ENCODE data around the gene IFITM2. TPM values are rescaled to one million over a fixed set of nuclear protein-coding genes. Genes with fewer than 3 reads are reported as not detected.

IFITM2 gene
- total and polyA plus RNA-seq, 5 donors, result 180 to 393 (median 266) TPM

DNA sequence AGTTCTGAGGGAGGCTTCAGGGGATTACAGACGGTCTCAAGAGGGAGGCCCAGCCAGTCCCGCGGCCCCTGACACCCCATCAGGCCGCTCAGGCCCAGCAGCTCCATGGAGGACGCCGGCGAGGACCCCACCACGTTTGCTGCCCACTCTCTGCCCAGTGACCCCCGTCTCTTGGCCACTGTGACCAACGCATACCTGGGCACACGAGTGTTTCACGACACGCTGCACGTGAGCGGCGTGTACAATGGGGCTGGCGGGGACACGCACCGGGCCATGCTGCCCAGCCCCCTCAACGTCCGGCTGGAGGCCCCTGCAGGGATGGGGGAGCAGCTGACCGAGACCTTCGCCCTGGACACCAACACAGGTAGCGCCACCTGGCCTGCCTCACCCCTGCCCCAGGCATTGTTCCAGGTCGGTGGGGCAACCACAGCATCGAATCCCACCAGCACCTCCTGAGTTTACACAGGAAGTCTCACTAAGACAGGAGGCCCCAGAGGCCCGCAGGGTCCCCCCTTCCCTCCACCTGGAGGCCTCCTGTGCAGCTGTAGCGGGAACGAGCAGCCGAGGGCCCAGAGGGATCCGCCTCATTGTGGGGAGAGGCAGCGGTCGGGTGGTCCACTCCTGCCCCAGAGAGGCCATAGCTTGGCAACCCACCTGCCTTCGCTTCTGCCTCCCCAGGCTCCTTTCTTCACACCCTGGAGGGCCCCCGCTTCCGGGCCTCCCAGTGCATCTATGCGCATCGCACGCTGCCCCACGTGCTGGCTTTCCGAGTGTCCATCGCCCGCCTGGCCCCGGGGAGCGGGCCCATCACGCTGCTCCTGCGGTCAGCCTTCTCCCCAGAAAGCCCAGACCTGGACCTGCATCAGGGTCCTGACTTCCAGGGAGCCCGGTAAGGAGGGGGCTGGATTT lies 17.6 kb upstream of the IFITM2 start:
- no peaks in the 10 kb centered on the region for H3K4me1 ChIP-seq (ENCODE audit: control insufficient read depth, insufficient read depth, low read length)
- ATAC-seq (no peak), DNase-seq (peak in 2 of 3 donors; percentile 58 to 65)
- H3K9me3 ChIP-seq (ENCODE audit: control insufficient read depth, low read length), result no peaks in the 10 kb centered on the region
- peak overlapping the region; percentile 73 for H3K4me3 ChIP-seq (ENCODE audit: low read length)
- 88% methylated on average over 48 of the region's 48 CpGs for WGBS
- H3K27me3 ChIP-seq (ENCODE audit: control insufficient read depth, insufficient read depth), result no peaks in the 10 kb centered on the region
- intact Hi-C loops (cut with DNase I), result no loop called here
- H3K27ac ChIP-seq (ENCODE audit: low read length), result no peak overlapping the region

DNA sequence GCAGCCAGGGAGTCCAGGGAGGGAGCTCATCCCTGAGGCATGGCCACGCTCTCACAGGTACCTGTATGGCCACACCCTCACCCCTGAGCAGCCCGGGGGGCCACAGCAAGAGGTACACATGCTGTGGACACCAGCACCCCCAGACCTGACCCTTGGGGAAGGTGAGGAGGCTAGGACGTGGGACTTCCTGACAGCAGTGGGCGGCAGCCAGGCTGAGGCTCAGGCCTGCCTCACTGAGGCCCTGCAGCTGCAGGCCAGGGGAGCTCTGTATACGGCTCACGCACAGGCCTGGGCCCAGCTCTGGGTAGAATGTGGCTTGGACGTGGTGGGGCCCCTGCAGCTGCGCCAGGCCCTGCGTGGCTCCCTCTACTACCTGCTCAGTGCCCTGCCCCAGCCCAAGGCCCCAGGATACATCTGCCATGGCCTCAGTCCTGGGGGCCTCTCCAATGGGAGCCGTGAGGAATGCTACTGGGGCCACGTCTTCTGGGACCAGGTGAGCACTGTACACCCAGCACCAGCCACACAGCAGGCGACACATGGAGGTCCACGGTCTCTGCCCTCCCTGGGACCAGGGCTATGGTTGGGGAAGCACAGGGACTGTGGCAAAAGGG lies 16.9 kb upstream of the IFITM2 start:
- no peak overlapping the region for H3K27ac ChIP-seq (ENCODE audit: low read length)
- H3K4me3 ChIP-seq (ENCODE audit: low read length), result no peak overlapping the region
- intact Hi-C loops (cut with DNase I), result no loop called here
- H3K4me1 ChIP-seq (ENCODE audit: control insufficient read depth, insufficient read depth, low read length), result no peaks in the 10 kb centered on the region
- DNase-seq, result peak; percentile 15 to 57 (median 42)
- ATAC-seq, result no peak
- WGBS, result 94% methylated on average over 13 of the region's 13 CpGs
- no peaks in the 10 kb centered on the region for H3K27me3 ChIP-seq (ENCODE audit: control insufficient read depth, insufficient read depth)
- H3K9me3 ChIP-seq (ENCODE audit: control insufficient read depth, low read length), result no peaks in the 10 kb centered on the region

GRCh38 chr11:291281-292210 lies 16.1 kb upstream of the IFITM2 start:
- ATAC-seq, result no peak
- 88% methylated on average over 44 of the region's 44 CpGs for WGBS
- H3K4me3 ChIP-seq (ENCODE audit: low read length), result no peak overlapping the region
- no peaks in the 10 kb centered on the region for H3K4me1 ChIP-seq (ENCODE audit: control insufficient read depth, insufficient read depth, low read length)
- no peaks in the 10 kb centered on the region for H3K27me3 ChIP-seq (ENCODE audit: control insufficient read depth, insufficient read depth)
- intact Hi-C loops (cut with DNase I), result no loop called here
- H3K27ac ChIP-seq (ENCODE audit: low read length), result no peak overlapping the region
- DNase-seq, result peak; percentile 14 to 57 (median 53)
- H3K9me3 ChIP-seq (ENCODE audit: control insufficient read depth, low read length), result no peaks in the 10 kb centered on the region

DNA sequence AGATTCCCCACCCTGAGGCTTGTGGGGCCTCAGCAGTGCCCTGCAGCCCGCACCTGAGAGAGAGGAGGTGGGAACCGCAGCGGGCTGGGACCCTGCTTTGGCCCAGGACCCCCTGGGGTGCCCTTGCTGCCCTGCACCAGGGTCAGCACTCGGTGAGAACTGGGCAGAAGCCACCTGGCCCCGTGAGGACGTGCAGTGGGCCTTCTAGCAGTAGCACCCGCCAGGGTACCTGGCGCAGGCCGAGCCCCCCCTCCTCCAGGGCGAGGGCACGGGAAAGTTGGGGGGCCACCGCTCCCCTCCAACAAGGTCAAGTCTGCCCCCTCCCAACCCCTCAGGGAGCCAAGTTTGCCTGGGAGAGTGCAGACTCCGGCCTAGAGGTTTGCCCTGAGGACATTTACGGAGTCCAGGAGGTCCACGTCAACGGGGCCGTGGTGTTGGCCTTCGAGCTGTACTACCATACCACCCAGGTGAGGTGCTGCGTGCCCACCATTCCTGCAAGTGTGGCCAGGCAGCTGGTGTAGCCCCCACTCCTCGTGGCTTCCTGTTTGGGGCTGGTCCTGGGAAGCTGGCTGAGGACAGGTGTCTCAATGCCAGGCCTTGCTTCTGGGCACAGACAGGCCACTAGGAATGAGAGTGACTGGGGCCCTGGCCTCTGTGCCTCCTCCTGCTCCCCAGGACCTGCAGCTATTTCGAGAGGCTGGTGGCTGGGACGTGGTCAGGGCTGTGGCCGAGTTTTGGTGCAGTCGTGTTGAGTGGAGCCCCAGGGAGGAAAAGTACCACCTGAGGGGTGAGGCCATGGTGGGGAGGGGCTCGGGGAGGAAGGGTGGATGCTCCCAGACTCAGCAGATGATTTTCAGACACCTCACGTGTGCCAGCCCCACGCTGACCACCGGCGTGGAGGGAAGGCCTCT lies 15.2 kb upstream of the IFITM2 start:
- Histone ChIP-seq H3K27me3 (ENCODE audit: control insufficient read depth, insufficient read depth) (no peaks in the 10 kb centered on the region), H3K4me1 (ENCODE audit: control insufficient read depth, insufficient read depth, low read length) (no peaks in the 10 kb centered on the region), H3K4me3 (ENCODE audit: low read length) (no peak overlapping the region), H3K9me3 (ENCODE audit: control insufficient read depth, low read length) (no peaks in the 10 kb centered on the region), H3K27ac (ENCODE audit: low read length) (no peak overlapping the region)
- DNase-seq (peak; percentile 13 to 57 (median 53)), ATAC-seq (no peak)
- intact Hi-C loops (cut with DNase I), result no loop called here
- WGBS, result 92% methylated on average over 29 of the region's 29 CpGs

DNA sequence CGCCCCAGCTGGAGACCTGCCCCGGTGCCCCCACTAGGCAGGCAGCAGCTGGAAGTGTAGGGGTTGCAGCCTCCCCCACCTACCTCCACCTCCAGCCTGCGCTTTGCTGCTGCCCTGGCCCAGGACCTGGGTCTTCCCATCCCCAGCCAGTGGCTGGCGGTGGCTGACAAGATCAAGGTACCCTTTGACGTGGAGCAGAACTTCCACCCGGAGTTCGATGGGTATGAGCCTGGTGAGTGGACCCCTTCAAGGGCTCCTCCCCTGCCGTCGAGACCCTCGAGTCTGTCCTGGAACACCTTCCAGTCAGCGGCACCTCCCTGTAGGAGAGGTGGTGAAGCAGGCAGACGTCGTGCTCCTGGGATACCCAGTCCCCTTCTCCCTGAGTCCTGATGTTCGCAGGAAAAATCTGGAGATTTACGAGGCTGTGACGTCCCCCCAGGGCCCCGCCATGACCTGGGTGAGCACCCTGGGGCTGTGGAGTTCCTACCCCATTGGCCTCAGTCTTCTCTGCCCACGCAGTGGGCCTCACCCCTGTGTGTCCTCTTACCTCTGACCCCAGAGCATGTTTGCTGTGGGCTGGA lies 14.3 kb upstream of the IFITM2 start:
- WGBS, result 80% methylated on average over 18 of the region's 18 CpGs
- ATAC-seq (no peak), DNase-seq (peak in 2 of 3 donors; percentile 41 to 47)
- H3K27ac ChIP-seq (ENCODE audit: low read length), result no peak overlapping the region
- H3K4me3 ChIP-seq (ENCODE audit: low read length), result no peak overlapping the region
- H3K4me1 ChIP-seq (ENCODE audit: control insufficient read depth, insufficient read depth, low read length), result no peaks in the 10 kb centered on the region
- no peaks in the 10 kb centered on the region for H3K27me3 ChIP-seq (ENCODE audit: control insufficient read depth, insufficient read depth)
- no peaks in the 10 kb centered on the region for H3K9me3 ChIP-seq (ENCODE audit: control insufficient read depth, low read length)
- intact Hi-C loops (cut with DNase I), result no loop called here

- no peak for ATAC-seq
- 89% methylated on average over 27 of the region's 27 CpGs for WGBS
Measured at GRCh38 chr11:293852-294661, 13.6 kb upstream of the IFITM2 start.

DNA sequence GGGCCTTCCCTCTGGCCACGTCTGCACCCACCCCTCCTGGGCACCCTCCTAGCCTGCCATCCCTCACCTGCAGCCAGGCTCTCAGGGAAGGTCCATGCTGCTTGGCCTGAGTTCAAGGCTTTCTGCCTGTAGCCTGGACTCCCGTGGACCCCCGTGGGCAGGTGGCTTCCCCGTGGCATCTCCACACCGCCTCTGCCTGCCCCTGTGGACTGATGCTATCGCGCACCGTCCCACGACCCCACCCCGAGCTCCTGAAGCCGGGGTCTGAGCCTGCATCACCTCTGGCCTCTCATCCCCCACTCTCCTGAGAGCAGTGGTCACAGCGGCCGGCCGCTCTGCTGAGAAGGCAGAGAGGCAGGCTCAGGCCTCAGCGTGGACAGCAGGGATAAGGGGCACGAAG lies 12.8 kb upstream of the IFITM2 start:
- H3K27me3 ChIP-seq (ENCODE audit: control insufficient read depth, insufficient read depth), result no peaks in the 10 kb centered on the region
- 87% methylated on average over 16 of the region's 16 CpGs for whole genome bisulfite sequencing
- no peaks in the 10 kb centered on the region for H3K9me3 ChIP-seq (ENCODE audit: control insufficient read depth, low read length)
- ATAC-seq (no peak), DNase-seq (peak in 2 of 3 donors; percentile 42 to 43)
- no peak overlapping the region for H3K27ac ChIP-seq (ENCODE audit: low read length)
- intact Hi-C loops (cut with DNase I), result no loop called here
- H3K4me1 ChIP-seq (ENCODE audit: control insufficient read depth, insufficient read depth, low read length), result no peaks in the 10 kb centered on the region
- H3K4me3 ChIP-seq (ENCODE audit: low read length), result no peak overlapping the region

More at GRCh38 chr11:293852-294661, 13.6 kb upstream of the IFITM2 start:
- peak in 2 of 3 donors; percentile 49 to 50 for DNase-seq
- Histone ChIP-seq H3K27me3 (ENCODE audit: control insufficient read depth, insufficient read depth) (no peaks in the 10 kb centered on the region), H3K9me3 (ENCODE audit: control insufficient read depth, low read length) (no peaks in the 10 kb centered on the region), H3K4me3 (ENCODE audit: low read length) (no peak overlapping the region), H3K4me1 (ENCODE audit: control insufficient read depth, insufficient read depth, low read length) (no peaks in the 10 kb centered on the region), H3K27ac (ENCODE audit: low read length) (no peak overlapping the region)
- intact Hi-C loops (cut with DNase I), result no loop called here

DNA sequence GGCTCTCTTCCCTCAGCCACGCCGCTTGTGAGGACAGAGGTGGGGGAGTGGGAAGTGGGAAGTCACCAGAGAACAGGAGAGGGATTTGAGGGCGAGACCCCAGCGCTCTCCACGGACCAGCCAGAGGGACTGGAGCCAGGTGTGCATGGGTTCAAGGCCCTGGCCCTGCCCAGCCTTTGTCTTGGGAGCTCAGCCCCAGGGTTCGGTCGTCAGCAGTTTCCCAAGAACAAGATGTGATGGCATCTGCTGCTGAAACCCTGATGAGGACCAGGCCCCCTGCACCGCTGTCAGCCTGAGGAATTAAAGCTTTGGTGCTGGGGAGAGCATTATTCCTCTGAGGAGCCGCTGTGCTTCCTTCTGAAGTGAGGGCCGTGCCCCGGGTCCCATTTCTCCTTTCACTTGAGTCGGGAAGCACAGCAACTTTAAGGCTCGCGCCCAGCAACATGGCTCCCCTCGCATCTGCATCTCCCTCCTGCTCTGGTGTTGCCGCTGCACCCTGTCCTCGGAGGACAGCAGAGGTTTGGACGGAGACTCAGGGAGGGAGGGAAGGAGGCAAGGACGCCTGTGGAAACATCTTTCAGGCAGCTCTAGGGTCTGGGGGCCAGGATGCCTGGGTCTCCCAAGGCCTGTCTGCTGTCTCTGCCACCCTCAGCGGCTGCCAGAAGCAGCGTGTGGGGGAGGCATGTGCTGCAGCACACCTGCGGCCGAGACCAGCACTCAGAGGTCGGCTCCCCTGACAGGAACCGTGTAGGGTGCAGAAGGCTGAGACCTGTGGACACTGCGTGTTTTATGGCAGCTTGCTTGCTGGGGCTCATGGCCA lies 12.1 kb upstream of the IFITM2 start:
- Histone ChIP-seq H3K4me3 (ENCODE audit: low read length) (no peak overlapping the region), H3K4me1 (ENCODE audit: control insufficient read depth, insufficient read depth, low read length) (no peaks in the 10 kb centered on the region), H3K27me3 (ENCODE audit: control insufficient read depth, insufficient read depth) (no peaks in the 10 kb centered on the region), H3K9me3 (ENCODE audit: control insufficient read depth, low read length) (no peaks in the 10 kb centered on the region), H3K27ac (ENCODE audit: low read length) (no peak overlapping the region)
- intact Hi-C loops (cut with DNase I), result no loop called here
- ATAC-seq, result no peak
- DNase-seq, result peak in 2 of 3 donors; percentile 40 to 47
- 74% methylated on average over 26 of the region's 26 CpGs for WGBS
